B cell (primary cell): Measurements from ENCODE around the gene AQP3.

ENCODE experiments used
- EZH2 ChIP-seq: IDR thresholded peaks from 2 replicates; pipeline ENCODE4 v1.6.1; 2012; ENCODE audit warnings: borderline replicate concordance, low read depth, mild to moderate bottlenecking, moderate library complexity, low read length; ENCODE audit not compliant: insufficient read depth, poor library complexity, severe bottlenecking
- TF ChIP-seq, protein P1 (sequence below): fragments of 200-600 bp; IDR thresholded peaks from one replicate; pipeline ENCODE4 v1.8.0; 2022; ENCODE audit warnings: antibody characterized with exemption, mild to moderate bottlenecking

DNA sequence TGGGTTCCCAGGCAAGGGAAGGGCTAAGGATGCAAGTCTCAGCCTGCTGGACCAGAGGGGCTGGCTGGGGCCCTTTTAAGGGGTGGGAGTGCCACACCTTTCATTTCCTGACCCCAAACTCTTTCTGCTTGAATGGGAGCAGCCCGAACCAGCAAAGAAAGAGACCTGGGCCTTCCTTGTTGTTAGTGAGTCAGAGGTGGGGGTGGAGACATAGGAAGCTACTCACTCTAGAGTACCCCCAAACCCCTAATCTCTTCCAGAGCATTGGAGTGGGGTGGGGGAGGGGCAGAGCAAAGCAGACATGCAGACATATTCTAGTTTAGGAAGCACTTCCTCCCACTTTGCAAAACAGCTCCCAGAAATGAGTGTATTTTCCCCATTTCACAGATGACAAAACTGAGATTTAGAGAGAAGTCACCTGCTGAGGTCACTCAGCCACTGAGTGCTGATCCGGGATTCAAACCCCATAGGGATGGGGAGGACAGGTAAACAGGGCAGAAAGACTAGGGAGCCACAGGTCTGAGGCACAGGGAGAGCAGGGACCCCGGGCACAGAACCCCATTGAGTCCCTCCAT, 6.0 kb upstream of the AQP3 start:
- TF ChIP-seq, protein P1, sequence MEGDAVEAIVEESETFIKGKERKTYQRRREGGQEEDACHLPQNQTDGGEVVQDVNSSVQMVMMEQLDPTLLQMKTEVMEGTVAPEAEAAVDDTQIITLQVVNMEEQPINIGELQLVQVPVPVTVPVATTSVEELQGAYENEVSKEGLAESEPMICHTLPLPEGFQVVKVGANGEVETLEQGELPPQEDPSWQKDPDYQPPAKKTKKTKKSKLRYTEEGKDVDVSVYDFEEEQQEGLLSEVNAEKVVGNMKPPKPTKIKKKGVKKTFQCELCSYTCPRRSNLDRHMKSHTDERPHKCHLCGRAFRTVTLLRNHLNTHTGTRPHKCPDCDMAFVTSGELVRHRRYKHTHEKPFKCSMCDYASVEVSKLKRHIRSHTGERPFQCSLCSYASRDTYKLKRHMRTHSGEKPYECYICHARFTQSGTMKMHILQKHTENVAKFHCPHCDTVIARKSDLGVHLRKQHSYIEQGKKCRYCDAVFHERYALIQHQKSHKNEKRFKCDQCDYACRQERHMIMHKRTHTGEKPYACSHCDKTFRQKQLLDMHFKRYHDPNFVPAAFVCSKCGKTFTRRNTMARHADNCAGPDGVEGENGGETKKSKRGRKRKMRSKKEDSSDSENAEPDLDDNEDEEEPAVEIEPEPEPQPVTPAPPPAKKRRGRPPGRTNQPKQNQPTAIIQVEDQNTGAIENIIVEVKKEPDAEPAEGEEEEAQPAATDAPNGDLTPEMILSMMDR: no peak
- no peak for TF ChIP-seq EZH2
